ENCODE data around the gene IQCH. TPM values are rescaled to one million over a fixed set of nuclear protein-coding genes. Genes with fewer than 3 reads are reported as not detected.

Gene IQCH
- total and polyA plus RNA-seq, 9 of the 15 experiments (the other 6 are each of a cell fraction or from before 2014, with no cell fraction given), result 1.8 to 3.9 (median 2.7) TPM

GRCh38 chr15:67370206-67370954 is 115.8 kb downstream of the IQCH start (continued):
- TF ChIP-seq SNRNP70 (optimal IDR thresholded peaks at IDR 0.05; ENCODE audit: low read depth, low read length) (no peak), SIRT6 (IDR thresholded peaks at IDR 0.05; ENCODE audit: low read depth, low read length) (no peak), USF1 (CRISPR knock-in tag; IDR thresholded peaks at IDR 0.05) (peak; percentile 56), CHD1 (IDR thresholded peaks at IDR 0.05; ENCODE audit: low read length) (no peak), MTA2 (IDR thresholded peaks at IDR 0.05; ENCODE audit: low read depth) (peak; percentile 50; the same call in 1 of the 2 replicates), TEAD4 (IDR thresholded peaks at IDR 0.05; ENCODE audit: low read length) (peak; percentile 17; the same call in 1 of the 2 replicates), TEAD4 (CRISPR knock-in tag; IDR thresholded peaks at IDR 0.05; ENCODE audit: borderline replicate concordance) (no peak), TAL1 (IDR thresholded peaks at IDR 0.05) (peak; percentile 61), RAD21 (CRISPR knock-in tag; conservative IDR thresholded peaks at IDR 0.05 in 1 of 2, IDR thresholded peaks at IDR 0.05 in 1 of 2) (no peak), NFYB (IDR thresholded peaks at IDR 0.05; ENCODE audit: extremely low read depth, insufficient read length) (no peak), FOXA1 (IDR thresholded peaks at IDR 0.05; ENCODE audit: borderline replicate concordance) (no peak), BRF1 (IDR thresholded peaks at IDR 0.05; ENCODE audit: borderline replicate concordance, extremely low read depth, insufficient read length) (no peak), NR4A1 (CRISPR knock-in tag; IDR thresholded peaks at IDR 0.05) (no peak), NR4A1 (tag; IDR thresholded peaks at IDR 0.05) (no peak), MYC (IDR thresholded peaks at IDR 0.05; ENCODE audit: low read depth, low read length) (peak; percentile 59; the same call in 1 of the 2 replicates), MYC (CRISPR knock-in tag; IDR thresholded peaks at IDR 0.05; ENCODE audit: borderline replicate concordance, low read depth) (no peak), CXXC5 (CRISPR knock-in tag; IDR thresholded peaks at IDR 0.05) (0 out of 2 replicates have a peak, but pooled peaks have one; percentile 24), ARHGAP35 (IDR thresholded peaks at IDR 0.05; ENCODE audit: partially characterized antibody) (no peak), ERF (CRISPR knock-in tag; IDR thresholded peaks at IDR 0.05) (no peak), CTCFL (IDR thresholded peaks at IDR 0.05; ENCODE audit: borderline replicate concordance, insufficient read depth, low read depth, low read length, poor library complexity, severe bottlenecking) (no peak), MXD1 (CRISPR knock-in tag; IDR thresholded peaks at IDR 0.05; ENCODE audit: borderline replicate concordance, poor library complexity, severe bottlenecking) (no peak)
- TF ChIP-seq, protein P1, sequence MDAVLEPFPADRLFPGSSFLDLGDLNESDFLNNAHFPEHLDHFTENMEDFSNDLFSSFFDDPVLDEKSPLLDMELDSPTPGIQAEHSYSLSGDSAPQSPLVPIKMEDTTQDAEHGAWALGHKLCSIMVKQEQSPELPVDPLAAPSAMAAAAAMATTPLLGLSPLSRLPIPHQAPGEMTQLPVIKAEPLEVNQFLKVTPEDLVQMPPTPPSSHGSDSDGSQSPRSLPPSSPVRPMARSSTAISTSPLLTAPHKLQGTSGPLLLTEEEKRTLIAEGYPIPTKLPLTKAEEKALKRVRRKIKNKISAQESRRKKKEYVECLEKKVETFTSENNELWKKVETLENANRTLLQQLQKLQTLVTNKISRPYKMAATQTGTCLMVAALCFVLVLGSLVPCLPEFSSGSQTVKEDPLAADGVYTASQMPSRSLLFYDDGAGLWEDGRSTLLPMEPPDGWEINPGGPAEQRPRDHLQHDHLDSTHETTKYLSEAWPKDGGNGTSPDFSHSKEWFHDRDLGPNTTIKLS (IDR thresholded peaks at IDR 0.05; ENCODE audit: borderline replicate concordance, low read depth), result no peak
- TF ChIP-seq, protein P2, sequence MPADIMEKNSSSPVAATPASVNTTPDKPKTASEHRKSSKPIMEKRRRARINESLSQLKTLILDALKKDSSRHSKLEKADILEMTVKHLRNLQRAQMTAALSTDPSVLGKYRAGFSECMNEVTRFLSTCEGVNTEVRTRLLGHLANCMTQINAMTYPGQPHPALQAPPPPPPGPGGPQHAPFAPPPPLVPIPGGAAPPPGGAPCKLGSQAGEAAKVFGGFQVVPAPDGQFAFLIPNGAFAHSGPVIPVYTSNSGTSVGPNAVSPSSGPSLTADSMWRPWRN (IDR thresholded peaks at IDR 0.05; ENCODE audit: low read depth), result no peak

Data from K562 (cell line).